CD4-positive, alpha-beta T cell treated with Interleukin-15 for 4 hours (primary cell): ENCODE measurements around the gene LIMD2.

Experiments used
- DNase-seq: peaks from one replicate; pipeline ENCODE4 v3.0.0-alpha.2; 2020; ENCODE audit warnings: low spot score

Gene LIMD2

DNA sequence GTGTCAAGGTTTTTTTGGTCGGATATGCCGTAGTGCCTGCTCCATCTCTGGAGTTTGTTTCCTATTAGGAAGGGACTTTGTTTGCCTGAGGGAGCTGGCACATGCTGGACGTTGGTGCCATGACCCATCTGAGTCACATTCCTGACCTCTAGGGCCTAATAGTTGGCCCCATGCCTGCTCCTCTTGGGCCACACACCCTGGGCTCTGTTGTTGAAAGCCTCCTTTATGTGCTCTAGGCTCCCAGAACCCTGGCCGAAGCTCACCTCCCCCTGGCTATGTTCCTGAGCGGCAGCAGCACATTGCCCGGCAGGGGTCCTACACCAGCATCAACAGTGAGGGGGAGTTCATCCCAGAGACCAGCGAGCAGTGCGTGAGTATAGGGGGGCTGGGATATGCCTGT lies 18.4 kb downstream of the LIMD2 start:
- no peak for DNase-seq

GRCh38 chr17:63680700-63681099 lies 19.2 kb downstream of the LIMD2 start:
- DNase-seq, result no peak

- no peak for DNase-seq
Observed at GRCh38 chr17:63679214-63679613, 20.7 kb downstream of the LIMD2 start.

GRCh38 chr17:63676584-63676983 lies 23.3 kb downstream of the LIMD2 start:
- no peak for DNase-seq

DNA sequence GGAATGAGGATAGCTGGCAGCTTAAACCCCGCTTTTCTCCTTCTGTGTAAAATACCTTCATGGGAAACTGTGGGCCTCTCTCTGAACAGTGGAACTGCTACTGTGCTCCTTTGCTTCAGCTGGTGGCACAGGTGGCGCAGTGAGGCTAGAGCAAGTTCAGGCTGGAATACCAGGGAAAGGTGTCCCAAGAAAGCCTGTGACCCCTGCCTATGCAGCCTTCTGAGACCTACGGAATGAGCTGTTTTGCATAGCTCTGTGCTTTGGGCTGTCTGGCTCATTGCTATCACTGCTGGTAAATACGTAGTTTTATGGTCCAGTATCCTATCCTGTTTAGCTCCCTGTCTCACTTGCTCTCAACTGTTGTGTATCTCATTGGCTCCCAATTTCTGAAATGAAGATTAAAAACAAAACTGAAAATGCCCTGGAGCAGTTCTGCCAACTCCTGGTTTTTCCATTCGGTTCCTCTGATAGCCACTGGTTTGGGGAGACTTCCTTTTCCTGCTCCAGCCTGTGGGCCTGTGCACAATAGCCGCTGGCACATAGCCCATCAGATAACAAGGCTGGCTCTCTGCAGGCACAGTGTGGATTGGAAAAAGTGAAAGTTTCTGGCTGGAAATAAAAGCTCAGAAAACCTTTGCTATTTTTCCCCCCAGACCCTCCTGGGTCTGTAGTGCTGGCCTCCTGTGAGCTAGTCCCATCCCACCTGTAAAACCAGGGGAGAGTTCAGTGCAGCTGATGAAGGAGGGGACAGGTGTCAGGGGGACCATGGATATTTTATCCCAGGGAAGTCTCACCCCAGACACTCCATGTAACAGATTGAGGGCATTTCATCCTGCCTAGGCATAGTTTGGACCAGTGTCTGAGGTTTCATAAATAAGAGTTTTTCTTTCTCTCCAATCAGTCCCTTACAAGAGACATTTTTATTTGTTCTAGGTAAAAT lies 24.0 kb downstream of the LIMD2 start:
- no peak for DNase-seq

GRCh38 chr17:63675231-63675606 lies 24.7 kb downstream of the LIMD2 start:
- no peak for DNase-seq

GRCh38 chr17:63672856-63673255 lies 27.1 kb downstream of the LIMD2 start:
- no peak for DNase-seq

DNA sequence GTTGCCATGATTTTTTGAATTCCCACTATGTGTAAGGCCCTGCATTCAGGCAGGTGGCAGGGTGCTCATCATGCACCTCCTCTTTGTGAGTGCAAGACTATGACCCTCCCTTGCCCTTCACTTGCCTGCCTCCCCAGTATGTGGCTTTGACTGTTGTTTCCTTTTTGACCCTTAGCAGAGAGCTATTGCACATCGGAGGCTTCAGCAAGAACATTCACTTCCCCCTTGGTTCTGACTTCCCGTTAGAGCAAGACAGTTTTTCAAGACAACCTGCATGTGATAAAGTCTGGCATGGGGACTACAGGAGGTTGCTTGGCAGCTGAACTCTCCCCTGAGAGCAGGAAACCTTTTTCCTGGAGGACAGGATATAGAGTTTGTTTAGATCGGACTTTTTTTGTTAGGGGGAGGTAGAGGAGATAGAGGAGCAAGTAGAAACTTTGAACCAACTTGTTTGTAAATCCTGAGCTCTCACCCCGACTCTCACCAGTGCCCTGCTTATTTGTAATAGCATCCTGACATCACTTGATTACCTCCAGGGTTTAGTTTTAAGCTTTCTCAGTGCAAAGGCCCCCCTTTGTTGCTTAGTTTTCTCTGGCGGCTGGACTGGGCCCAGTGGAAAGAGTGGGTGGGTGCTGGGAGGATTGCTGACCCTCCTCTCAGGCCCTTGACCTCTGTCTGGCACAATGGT lies 34.3 kb downstream of the LIMD2 start:
- DNase-seq, result no peak

- no peak for DNase-seq
Observed at GRCh38 chr17:63659850-63660249, 40.1 kb downstream of the LIMD2 start.

DNA sequence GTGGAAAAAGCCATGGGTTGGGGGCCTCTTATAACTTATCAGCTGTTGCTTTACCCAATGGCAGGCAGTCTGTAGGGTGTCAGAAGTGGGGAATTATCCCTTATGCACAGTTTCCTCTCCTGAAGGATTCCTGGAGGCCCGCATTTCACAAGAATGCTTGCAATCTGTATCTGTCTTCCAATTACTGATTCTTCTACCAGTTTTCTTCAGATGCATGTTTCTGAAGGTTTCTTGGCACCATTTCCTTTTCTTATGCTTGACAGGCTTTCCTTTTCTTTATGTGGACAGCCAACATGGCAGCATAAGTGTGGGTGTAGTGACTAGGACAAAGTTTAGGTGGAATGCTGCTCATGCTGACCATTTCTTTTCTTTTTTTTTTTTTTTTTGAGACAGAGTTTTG lies 41.6 kb downstream of the LIMD2 start:
- DNase-seq, result no peak

DNA sequence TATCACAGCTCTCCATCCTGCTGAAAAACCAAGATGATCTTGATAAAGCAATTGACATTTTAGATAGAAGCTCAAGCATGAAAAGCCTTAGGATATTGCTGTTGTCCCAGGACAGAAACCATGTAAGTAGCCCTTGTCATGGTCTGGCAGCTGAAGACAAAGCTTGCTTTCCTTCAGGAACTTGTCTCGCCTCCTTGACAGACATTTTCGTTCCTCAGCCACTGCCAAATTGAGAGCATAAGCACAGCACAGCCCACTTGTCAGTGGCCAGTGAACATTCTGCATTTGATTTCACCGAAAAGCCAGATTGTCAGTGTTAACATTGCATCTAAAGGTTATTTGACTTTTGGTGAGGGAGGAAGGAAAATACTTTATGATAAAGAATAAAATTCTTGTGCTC lies 42.1 kb downstream of the LIMD2 start:
- no peak for DNase-seq

DNA sequence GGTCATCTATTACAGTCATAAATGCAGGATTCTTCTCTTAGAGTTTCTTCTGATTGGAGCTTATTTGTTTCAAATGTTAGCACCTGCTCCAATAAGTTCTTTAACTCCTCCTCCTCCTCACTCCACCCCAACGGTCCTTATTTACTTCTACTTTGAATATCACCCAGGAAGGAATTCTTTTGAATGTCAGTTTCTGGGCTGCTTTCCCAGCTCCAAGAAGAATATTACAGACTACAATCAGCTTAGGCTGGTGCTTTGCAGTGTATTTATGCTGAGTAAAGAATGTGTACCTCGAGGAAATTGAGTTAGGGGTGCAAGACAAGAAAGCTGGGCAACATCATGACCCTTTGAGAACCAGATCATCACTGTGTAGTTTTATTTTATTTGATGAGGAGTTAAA lies 46.9 kb downstream of the LIMD2 start:
- DNase-seq, result no peak

GRCh38 chr17:63652106-63652505 lies 47.8 kb downstream of the LIMD2 start:
- DNase-seq, result no peak

GRCh38 chr17:63649813-63650212 lies 50.1 kb downstream of the LIMD2 start:
- DNase-seq, result no peak

GRCh38 chr17:63647936-63648335 lies 52.0 kb downstream of the LIMD2 start:
- DNase-seq, result no peak

- no peak for DNase-seq
Observed at GRCh38 chr17:63647065-63647725, 52.7 kb downstream of the LIMD2 start.

DNA sequence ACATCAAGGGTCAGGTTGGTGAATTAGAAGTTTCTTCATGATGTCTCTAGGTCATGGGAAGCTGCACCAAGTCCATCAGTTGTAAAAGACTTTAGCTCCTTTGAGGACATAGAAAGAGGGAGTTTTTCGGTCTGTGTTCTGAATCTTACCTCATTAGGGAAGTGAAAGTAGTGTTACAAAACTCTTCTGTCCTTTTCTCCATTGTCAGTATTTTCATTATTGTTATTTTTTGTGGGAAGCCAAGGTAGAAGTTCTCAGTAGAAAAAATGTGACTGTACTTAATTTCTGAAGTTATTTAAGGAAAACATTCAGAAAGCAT lies 53.5 kb downstream of the LIMD2 start:
- DNase-seq, result no peak
